H9 (cell line): Measurements from ENCODE around the gene MSL3B.
A peak's percentile ranks its signal among the peaks of the same experiment; 100 is the strongest.

Experiments
- DNase-seq: peaks from one replicate; pipeline ENCODE4 v3.0.0-alpha.2; 2017
- H2AFZ ChIP-seq: one replicate; pipeline ENCODE4 v1.6.1; 2013; ENCODE audit warnings: mild to moderate bottlenecking, low read length, control low read depth, moderate library complexity
- H2AK5ac ChIP-seq: 2 replicates; pipeline ENCODE4 v1.6.1; 2013; ENCODE audit warnings: low read length, control low read depth, mixed read lengths; ENCODE audit not compliant: insufficient read length
- H2BK120ac ChIP-seq: one replicate; pipeline ENCODE4 v1.6.1; 2013; ENCODE audit warnings: low read depth, mild to moderate bottlenecking, low read length, control low read depth, inconsistent platforms; ENCODE audit not compliant: poor library complexity, severe bottlenecking
- H2BK12ac ChIP-seq: 2 replicates; pipeline ENCODE4 v1.6.1; 2013; ENCODE audit warnings: low read length, control low read depth, mixed read lengths, low read depth; ENCODE audit not compliant: insufficient read length
- H2BK15ac ChIP-seq: 2 replicates; pipeline ENCODE4 v1.6.1; 2013; ENCODE audit warnings: low read depth, low read length, control low read depth
- H2BK20ac ChIP-seq: one replicate; pipeline ENCODE4 v1.6.1; 2013; ENCODE audit warnings: low read depth, mild to moderate bottlenecking, low read length, control low read depth, inconsistent platforms; ENCODE audit not compliant: poor library complexity, severe bottlenecking
- H2BK5ac ChIP-seq: 2 replicates; pipeline ENCODE4 v1.6.1; 2013; ENCODE audit warnings: low read length, control low read depth, mixed read lengths; ENCODE audit not compliant: insufficient read length
- H3K14ac ChIP-seq: 2 replicates; pipeline ENCODE4 v1.6.1; 2013; ENCODE audit warnings: low read length, control low read depth; ENCODE audit not compliant: insufficient read depth
- H3K18ac ChIP-seq: 2 replicates; pipeline ENCODE4 v1.6.1; 2013; ENCODE audit warnings: low read depth, mild to moderate bottlenecking, mixed read lengths, low read length, control low read depth; ENCODE audit not compliant: insufficient read length
- H3K23ac ChIP-seq: 2 replicates; pipeline ENCODE4 v1.6.1; 2013; ENCODE audit warnings: low read length, control low read depth, mixed read lengths, low read depth; ENCODE audit not compliant: insufficient read length
- H3K23me2 ChIP-seq: 2 replicates; pipeline ENCODE4 v1.6.1; 2013; ENCODE audit warnings: low read depth, mild to moderate bottlenecking, mixed read lengths, low read length, control low read depth; ENCODE audit not compliant: insufficient read length, poor library complexity, severe bottlenecking
- H3K27ac ChIP-seq: 2 replicates; pipeline ENCODE4 v1.5.1; 2013; ENCODE audit warnings: low read length, control low read depth, mixed read lengths, low read depth; ENCODE audit not compliant: insufficient read length
- H3K27me3 ChIP-seq: 2 replicates; pipeline ENCODE4 v1.6.1; 2013; ENCODE audit warnings: low read length, control low read depth, inconsistent platforms; ENCODE audit not compliant: insufficient read depth
- H3K4ac ChIP-seq: 2 replicates; pipeline ENCODE4 v1.6.1; 2013; ENCODE audit warnings: low read depth, mild to moderate bottlenecking, control low read depth, inconsistent platforms, low read length, moderate library complexity
- H3K4me1 ChIP-seq: 2 replicates; pipeline ENCODE4 v1.6.1; 2013; ENCODE audit warnings: low read length, control low read depth, inconsistent platforms; ENCODE audit not compliant: insufficient read depth
- H3K4me2 ChIP-seq: 2 replicates; pipeline ENCODE4 v1.6.1; 2013; ENCODE audit warnings: low read length, control low read depth, mixed read lengths; ENCODE audit not compliant: insufficient read length, insufficient read depth
- H3K56ac ChIP-seq: 2 replicates; pipeline ENCODE4 v1.6.1; 2013; ENCODE audit warnings: low read depth, mild to moderate bottlenecking, mixed read lengths, low read length, control low read depth; ENCODE audit not compliant: insufficient read length
- H3K79me1 ChIP-seq: 2 replicates; pipeline ENCODE4 v1.6.1; 2013; ENCODE audit warnings: low read depth, mild to moderate bottlenecking, moderate library complexity, low read length, control low read depth, inconsistent platforms; ENCODE audit not compliant: insufficient read depth, poor library complexity, severe bottlenecking
- H3K79me2 ChIP-seq: 2 replicates; pipeline ENCODE4 v1.6.1; 2013; ENCODE audit warnings: low read length, control low read depth, inconsistent platforms; ENCODE audit not compliant: insufficient read depth
- H3K9ac ChIP-seq: 2 replicates; pipeline ENCODE4 v1.6.1; 2013; ENCODE audit warnings: low read length, control low read depth, mixed read lengths; ENCODE audit not compliant: insufficient read length; ENCODE audit errors: extremely low read depth
- H3K9me3 ChIP-seq: one replicate; pipeline ENCODE4 v1.6.1; 2013; ENCODE audit warnings: low read depth, low read length, inconsistent platforms; ENCODE audit not compliant: control insufficient read depth
- H3T11ph ChIP-seq: one replicate; pipeline ENCODE4 v1.6.1; 2013; ENCODE audit warnings: mild to moderate bottlenecking, low read length, control low read depth, inconsistent platforms
- H4K20me1 ChIP-seq: one replicate; pipeline ENCODE4 v1.6.1; 2013; ENCODE audit not compliant: control insufficient read depth, insufficient read length, insufficient read depth
- H4K5ac ChIP-seq: 2 replicates; pipeline ENCODE4 v1.6.1; 2013; ENCODE audit warnings: low read depth, mild to moderate bottlenecking, mixed read lengths, low read length, control low read depth; ENCODE audit not compliant: insufficient read length
- H4K8ac ChIP-seq: replicated peaks from 2 replicates; pipeline ENCODE4 v1.6.1; 2013; ENCODE audit warnings: low read length, control low read depth, mixed read lengths, low read depth; ENCODE audit not compliant: insufficient read length
- H4K91ac ChIP-seq: 2 replicates; pipeline ENCODE4 v1.6.1; 2013; ENCODE audit warnings: low read depth, mild to moderate bottlenecking, moderate library complexity, mixed read lengths, low read length, control low read depth; ENCODE audit not compliant: insufficient read length
- H3K27ac Mint-ChIP-seq, 3 experiments: 2 replicates in 2 of 3; 3 replicates in 1 of 3; pipeline ENCODE4 v1.8.0; 2020 to 2021; ENCODE audit warnings: mixed read lengths in 3 of 3, mild to moderate bottlenecking in 1 of 3, moderate library complexity in 1 of 3
- H3K27me3 Mint-ChIP-seq: 2 replicates; pipeline ENCODE4 v1.8.0; 2021; ENCODE audit warnings: low read depth, mild to moderate bottlenecking, moderate library complexity, mixed read lengths
- H3K36me3 Mint-ChIP-seq, 3 experiments: 2 replicates in 2 of 3; 3 replicates in 1 of 3; pipeline ENCODE4 v1.8.0; 2020 to 2021; ENCODE audit warnings: low read depth in 3 of 3, mixed read lengths in 3 of 3; ENCODE audit not compliant: insufficient read depth in 1 of 3
- H3K4me1 Mint-ChIP-seq, 2 experiments: 2 replicates each; pipeline ENCODE4 v1.8.0; 2020; ENCODE audit warnings: mixed read lengths in 2 of 2
- H3K4me3 Mint-ChIP-seq, 2 experiments: 2 replicates in 1 of 2; 3 replicates in 1 of 2; pipeline ENCODE4 v1.8.0; 2020 to 2021; ENCODE audit warnings: mild to moderate bottlenecking in 2 of 2, mixed read lengths in 2 of 2, moderate library complexity in 1 of 2
- H3K9me3 Mint-ChIP-seq, 2 experiments: 2 replicates in 1 of 2; 3 replicates in 1 of 2; pipeline ENCODE4 v1.8.0; 2020; ENCODE audit warnings: mild to moderate bottlenecking in 2 of 2, mixed read lengths in 2 of 2, moderate library complexity in 1 of 2
- WGBS: extraction: QIAGEN DNeasy Blood & Tissue Kit; methylation state at CpG from one replicate; pipeline ENCODE4 v1.1.7; 2013; ENCODE audit warnings: missing lambda C conversion rate, low lambda C conversion rate, mixed read lengths; ENCODE audit not compliant: insufficient read length; ENCODE audit errors: extremely low coverage; 5-methylcytosine and 5-hydroxymethylcytosine counted together
- TF ChIP-seq, protein P1 (sequence below): fragments of 200-600 bp; sonication (generic); conservative IDR thresholded peaks from 3 replicates; pipeline ENCODE4 v1.8.0; 2021; ENCODE audit warnings: antibody characterized with exemption, mild to moderate bottlenecking

The MSL3B gene

DNA sequence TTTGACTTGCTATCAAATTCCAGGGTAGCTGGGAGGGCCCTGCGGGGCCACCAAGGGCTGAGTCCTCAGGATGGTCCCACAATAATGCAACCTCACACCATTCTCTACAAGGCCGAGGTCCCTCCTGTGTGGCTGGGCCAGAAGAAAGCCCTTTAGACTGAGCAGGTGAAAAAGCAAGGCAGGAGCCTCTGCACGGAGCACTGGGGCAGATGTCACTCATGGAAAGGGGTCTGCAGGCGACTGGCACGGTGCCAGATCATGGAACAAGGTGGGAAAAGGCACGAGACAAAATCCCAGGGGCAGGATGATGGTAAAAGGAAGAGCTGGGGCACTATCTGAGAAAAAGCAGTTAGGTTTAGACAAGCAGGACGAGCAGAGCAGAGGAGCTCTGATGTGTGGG, 29.9 kb downstream of the MSL3B start:
- Histone ChIP-seq H3K79me1 (peaks cover 13% of the 10 kb centered on the region), H2BK12ac (no peak overlapping the region), H3K9ac (no peak overlapping the region), H3K14ac (no peak overlapping the region), H3K27me3 (no peaks in the 10 kb centered on the region), H2BK20ac (no peak overlapping the region), H4K91ac (no peak overlapping the region), H4K5ac (no peak overlapping the region), H3K9me3 (no peaks in the 10 kb centered on the region), H2BK5ac (no peak overlapping the region), H3K27ac (no peak overlapping the region), H2AFZ (no peak overlapping the region), H2AK5ac (no peak overlapping the region), H4K8ac (no peak overlapping the region), H2BK120ac (no peak overlapping the region), H3T11ph (no peak overlapping the region), H3K4ac (no peak overlapping the region), H3K56ac (no peak overlapping the region), H4K20me1 (peaks cover 4% of the 10 kb centered on the region), H3K23ac (no peak overlapping the region), H2BK15ac (no peak overlapping the region), H3K4me2 (no peak overlapping the region), H3K23me2 (no peaks in the 10 kb centered on the region), H3K79me2 (peaks cover 22% of the 10 kb centered on the region; the same call in 1 of the 2 replicates), H3K4me1 (no peaks in the 10 kb centered on the region), H3K18ac (no peak overlapping the region)
- H3K36me3 Mint-ChIP-seq: peaks cover 74 to 93% (median 90%) of the 10 kb centered on the region in 3 experiments
- DNase-seq: no peak
- H3K27ac Mint-ChIP-seq: peak overlapping the region; percentile 10 to 49 (median 19); a peak in 3 of 7 replicates
- no CpG with 5 or more reads among the region's 7 CpGs for WGBS
- TF ChIP-seq, protein P1, sequence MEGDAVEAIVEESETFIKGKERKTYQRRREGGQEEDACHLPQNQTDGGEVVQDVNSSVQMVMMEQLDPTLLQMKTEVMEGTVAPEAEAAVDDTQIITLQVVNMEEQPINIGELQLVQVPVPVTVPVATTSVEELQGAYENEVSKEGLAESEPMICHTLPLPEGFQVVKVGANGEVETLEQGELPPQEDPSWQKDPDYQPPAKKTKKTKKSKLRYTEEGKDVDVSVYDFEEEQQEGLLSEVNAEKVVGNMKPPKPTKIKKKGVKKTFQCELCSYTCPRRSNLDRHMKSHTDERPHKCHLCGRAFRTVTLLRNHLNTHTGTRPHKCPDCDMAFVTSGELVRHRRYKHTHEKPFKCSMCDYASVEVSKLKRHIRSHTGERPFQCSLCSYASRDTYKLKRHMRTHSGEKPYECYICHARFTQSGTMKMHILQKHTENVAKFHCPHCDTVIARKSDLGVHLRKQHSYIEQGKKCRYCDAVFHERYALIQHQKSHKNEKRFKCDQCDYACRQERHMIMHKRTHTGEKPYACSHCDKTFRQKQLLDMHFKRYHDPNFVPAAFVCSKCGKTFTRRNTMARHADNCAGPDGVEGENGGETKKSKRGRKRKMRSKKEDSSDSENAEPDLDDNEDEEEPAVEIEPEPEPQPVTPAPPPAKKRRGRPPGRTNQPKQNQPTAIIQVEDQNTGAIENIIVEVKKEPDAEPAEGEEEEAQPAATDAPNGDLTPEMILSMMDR: no peak
- H3K4me3 Mint-ChIP-seq: no peak overlapping the region; a peak in 1 of 5 replicates
- no peaks in the 10 kb centered on the region for H3K27me3 Mint-ChIP-seq
- peaks cover 21% of the 10 kb centered on the region in 2 experiments for H3K4me1 Mint-ChIP-seq
- H3K9me3 Mint-ChIP-seq: no peaks in the 10 kb centered on the region
